Effector memory CD4-positive, alpha-beta T cell (primary cell): ENCODE measurements around the gene PLA2G6.

Source experiments
- DNase-seq, 3 donors: peaks; one replicate each; pipeline ENCODE4 v3.0.0-alpha.2; 2020
- H3K27ac ChIP-seq: 2 replicates; pipeline ENCODE4 v1.7.0; 2013; ENCODE audit warnings: mild to moderate bottlenecking, low read length, moderate library complexity; ENCODE audit not compliant: insufficient read depth, poor library complexity, severe bottlenecking
- H3K27me3 ChIP-seq: replicated peaks from 2 replicates; pipeline ENCODE4 v1.7.0; 2013; ENCODE audit warnings: mild to moderate bottlenecking, low read length; ENCODE audit not compliant: insufficient read depth, control insufficient read depth, poor library complexity, severe bottlenecking
- H3K36me3 ChIP-seq: 2 replicates; pipeline ENCODE4 v1.7.0; 2013; ENCODE audit warnings: mild to moderate bottlenecking, low read length, moderate library complexity; ENCODE audit not compliant: control insufficient read depth, insufficient read depth
- H3K4me1 ChIP-seq: 2 replicates; pipeline ENCODE4 v1.7.0; 2013; ENCODE audit warnings: low read length, mild to moderate bottlenecking; ENCODE audit not compliant: control insufficient read depth, insufficient read depth, poor library complexity, severe bottlenecking
- H3K4me3 ChIP-seq: 2 replicates; pipeline ENCODE4 v1.7.0; 2013; ENCODE audit warnings: low read length, low read depth, mild to moderate bottlenecking; ENCODE audit not compliant: insufficient read depth, poor library complexity, severe bottlenecking
- H3K9me3 ChIP-seq: 2 replicates; pipeline ENCODE4 v1.7.0; 2013; ENCODE audit warnings: mild to moderate bottlenecking, low read length, moderate library complexity; ENCODE audit not compliant: control insufficient read depth

Gene PLA2G6

GRCh38 chr22:38103641-38104040 is 78.0 kb downstream of the PLA2G6 start:
- Histone ChIP-seq H3K36me3 (no peaks in the 10 kb centered on the region), H3K27me3 (no peaks in the 10 kb centered on the region)

GRCh38 chr22:38098410-38099249 is 83.0 kb downstream of the PLA2G6 start:
- Histone ChIP-seq H3K4me1 (no peaks in the 10 kb centered on the region), H3K27me3 (no peaks in the 10 kb centered on the region), H3K4me3 (no peak overlapping the region), H3K27ac (no peak overlapping the region), H3K36me3 (no peaks in the 10 kb centered on the region), H3K9me3 (no peaks in the 10 kb centered on the region)
- DNase-seq: no peak

More at GRCh38 chr22:38103641-38104040, 78.0 kb downstream of the PLA2G6 start:
- H3K4me1 ChIP-seq: no peaks in the 10 kb centered on the region
- H3K27ac ChIP-seq: no peak overlapping the region
- DNase-seq: no peak
- H3K4me3 ChIP-seq: no peak overlapping the region
- H3K9me3 ChIP-seq: no peaks in the 10 kb centered on the region

- Histone ChIP-seq H3K27ac (no peak overlapping the region), H3K27me3 (no peaks in the 10 kb centered on the region), H3K4me1 (no peaks in the 10 kb centered on the region), H3K4me3 (no peak overlapping the region), H3K9me3 (no peaks in the 10 kb centered on the region), H3K36me3 (no peaks in the 10 kb centered on the region)
- no peak for DNase-seq
Measured at GRCh38 chr22:38097557-38098409, 83.8 kb downstream of the PLA2G6 start.

GRCh38 chr22:38097058-38097457 is 84.6 kb downstream of the PLA2G6 start:
- DNase-seq: no peak
- no peaks in the 10 kb centered on the region for H3K4me1 ChIP-seq
- no peak overlapping the region for H3K27ac ChIP-seq
- no peaks in the 10 kb centered on the region for H3K36me3 ChIP-seq
- no peaks in the 10 kb centered on the region for H3K9me3 ChIP-seq
- no peak overlapping the region for H3K4me3 ChIP-seq
- H3K27me3 ChIP-seq: no peaks in the 10 kb centered on the region

GRCh38 chr22:38089474-38089851 is 92.2 kb downstream of the PLA2G6 start:
- DNase-seq: no peak
- H3K4me1 ChIP-seq: no peaks in the 10 kb centered on the region
- no peak overlapping the region for H3K4me3 ChIP-seq
- H3K9me3 ChIP-seq: no peaks in the 10 kb centered on the region
- H3K27me3 ChIP-seq: no peaks in the 10 kb centered on the region
- no peak overlapping the region for H3K27ac ChIP-seq
- peaks cover 3% of the 10 kb centered on the region for H3K36me3 ChIP-seq

GRCh38 chr22:38088629-38089473 is 92.8 kb downstream of the PLA2G6 start:
- Histone ChIP-seq H3K9me3 (no peaks in the 10 kb centered on the region), H3K4me1 (no peaks in the 10 kb centered on the region), H3K27me3 (no peaks in the 10 kb centered on the region), H3K4me3 (no peak overlapping the region), H3K27ac (no peak overlapping the region), H3K36me3 (peaks cover 3% of the 10 kb centered on the region)
- DNase-seq: no peak

- H3K27me3 ChIP-seq: peaks cover 1% of the 10 kb centered on the region
- DNase-seq: no peak
- no peaks in the 10 kb centered on the region for H3K4me1 ChIP-seq
- H3K4me3 ChIP-seq: no peak overlapping the region
- H3K27ac ChIP-seq: no peak overlapping the region
- peaks cover 3% of the 10 kb centered on the region for H3K36me3 ChIP-seq
- no peaks in the 10 kb centered on the region for H3K9me3 ChIP-seq
Measured at GRCh38 chr22:38087855-38088254, 93.8 kb downstream of the PLA2G6 start.

- no peak overlapping the region for H3K4me3 ChIP-seq
- peaks cover 5% of the 10 kb centered on the region for H3K4me1 ChIP-seq
- H3K9me3 ChIP-seq: no peaks in the 10 kb centered on the region
- no peak for DNase-seq
- peaks cover 10% of the 10 kb centered on the region for H3K27me3 ChIP-seq
- no peak overlapping the region for H3K27ac ChIP-seq
- H3K36me3 ChIP-seq: peaks cover 3% of the 10 kb centered on the region
Measured at GRCh38 chr22:38086942-38087341, 94.7 kb downstream of the PLA2G6 start.

GRCh38 chr22:38086001-38086845 is 95.4 kb downstream of the PLA2G6 start:
- H3K27ac ChIP-seq: no peak overlapping the region
- H3K27me3 ChIP-seq: peaks cover 17% of the 10 kb centered on the region
- no peaks in the 10 kb centered on the region for H3K9me3 ChIP-seq
- peaks cover 11% of the 10 kb centered on the region for H3K4me1 ChIP-seq
- H3K36me3 ChIP-seq: peaks cover 3% of the 10 kb centered on the region
- no peak overlapping the region for H3K4me3 ChIP-seq
- no peak for DNase-seq
